OCI-LY7 (cell line): ENCODE measurements around the gene CLSTN2. TPM values are rescaled to one million over a fixed set of nuclear protein-coding genes. Genes with fewer than 3 reads are reported as not detected.

Experiments used
- BruUV-seq: library from RNA; stranded (reverse); fragments of 400-500 nt; replicated peaks from 2 replicates; lab custom pipeline; 2021; lab: Mats Ljungman, UMichigan
- CTCF ChIA-PET: fragments of 300-600 bp; sonication (Branson Sonifier 250); formaldehyde crosslinking; loops from one replicate; lab custom pipeline; 2022; ENCODE audit warnings: antibody characterized with exemption; ENCODE audit not compliant: unreplicated experiment; lab: Charles Lee
- POLR2A ChIA-PET: fragments of 300-600 bp; sonication (Branson Sonifier 250); formaldehyde crosslinking; loops from one replicate; lab custom pipeline; 2022; ENCODE audit warnings: antibody characterized with exemption; lab: Charles Lee
- DNase-seq: peaks from one replicate; pipeline ENCODE4 v3.0.0-alpha.2; 2015; ENCODE audit warnings: low spot score
- H2AFZ ChIP-seq: fragments of 200-600 bp; sonication (generic), shearing (Covaris generic); 2 replicates; pipeline ENCODE4 v1.6.1; 2014; ENCODE audit warnings: mild to moderate bottlenecking, antibody characterized with exemption, low read length, moderate library complexity
- H3K27ac ChIP-seq: fragments of 200-600 bp; sonication (generic); 2 replicates; pipeline ENCODE4 v1.5.1; 2014; ENCODE audit warnings: mixed run types, low read depth, mild to moderate bottlenecking, moderate library complexity, low read length, inconsistent platforms; ENCODE audit not compliant: poor library complexity, severe bottlenecking
- H3K36me3 ChIP-seq: fragments of 200-600 bp; sonication (generic); 2 replicates; pipeline ENCODE4 v1.6.1; 2014; ENCODE audit warnings: mild to moderate bottlenecking, antibody characterized with exemption, low read length, moderate library complexity, mixed read lengths; ENCODE audit not compliant: insufficient read depth
- H3K4me1 ChIP-seq: fragments of 200-600 bp; sonication (generic); 2 replicates; pipeline ENCODE4 v1.5.1; 2014; ENCODE audit warnings: mild to moderate bottlenecking, low read length; ENCODE audit not compliant: insufficient read depth, poor library complexity, severe bottlenecking
- H3K4me2 ChIP-seq: fragments of 200-600 bp; sonication (generic); 2 replicates; pipeline ENCODE4 v1.6.1; 2014; ENCODE audit warnings: mild to moderate bottlenecking, low read length
- H3K4me3 ChIP-seq: fragments of 200-600 bp; sonication (generic); 2 replicates; pipeline ENCODE4 v1.5.1; 2014; ENCODE audit warnings: mild to moderate bottlenecking, low read depth, low read length; ENCODE audit not compliant: poor library complexity, severe bottlenecking
- H3K79me2 ChIP-seq: fragments of 200-600 bp; sonication (generic); 2 replicates; pipeline ENCODE4 v1.6.1; 2016; ENCODE audit warnings: low read depth, mild to moderate bottlenecking, low read length, moderate library complexity, mixed read lengths; ENCODE audit not compliant: insufficient read depth
- H3K9me2 ChIP-seq: fragments of 200-600 bp; sonication (generic); 2 replicates; pipeline ENCODE4 v1.6.1; 2016; ENCODE audit warnings: mild to moderate bottlenecking, low read length, mixed read lengths; ENCODE audit not compliant: insufficient read depth
- H3K9me3 ChIP-seq: fragments of 200-600 bp; sonication (generic); 2 replicates; pipeline ENCODE4 v1.6.1; 2014; ENCODE audit warnings: mild to moderate bottlenecking, mixed run types, low read length, mixed read lengths
- H4K20me1 ChIP-seq: fragments of 200-600 bp; sonication (generic); 2 replicates; pipeline ENCODE4 v1.6.1; 2014; ENCODE audit warnings: mild to moderate bottlenecking, antibody characterized with exemption, low read length, moderate library complexity, mixed read lengths; ENCODE audit not compliant: insufficient read depth
- CTCF ChIP-seq: fragments of 200-600 bp; sonication (generic); conservative IDR thresholded peaks from 2 replicates; pipeline ENCODE4 v1.5.1; 2014; ENCODE audit warnings: mild to moderate bottlenecking, antibody characterized with exemption, low read length, moderate library complexity, mixed read lengths
- EZH2phosphoT487 ChIP-seq: fragments of 200-600 bp; sonication (generic); IDR thresholded peaks from 2 replicates; pipeline ENCODE4 v1.6.1; 2018; ENCODE audit warnings: low read depth, borderline replicate concordance, mild to moderate bottlenecking, mixed run types, antibody characterized with exemption, low read length, moderate library complexity, mixed read lengths
- intact Hi-C: fragments of 100-400 bp; cut with micrococcal nuclease; formaldehyde crosslinking; loops from one replicate; pipeline ENCODE4 v1.10.0; 2022; ENCODE audit not compliant: unreplicated experiment
- total RNA-seq, 2 experiments: library from RNA; depleted of rRNA in 1 of 2; stranded (reverse); fragments of >200 nt in 1 of 2; shearing (Covaris generic) in 1 of 2; gene quantifications; 2 replicates each; pipeline ENCODE4 v1.2.3, GENCODE V29; 2014 to 2022

CLSTN2 gene
- total RNA-seq, 2 experiments from 2014 or later = not detected

GRCh38 chr3:140096037-140096436 lies 161.1 kb downstream of the CLSTN2 start:
- intact Hi-C loops = no loop called here
- TF ChIP-seq CTCF = no peak
- no peak for TF ChIP-seq EZH2phosphoT487
- Histone ChIP-seq H3K9me3 (no peaks in the 10 kb centered on the region), H3K4me1 (no peaks in the 10 kb centered on the region), H2AFZ (no peak overlapping the region), H4K20me1 (no peaks in the 10 kb centered on the region), H3K9me2 (no peaks in the 10 kb centered on the region), H3K36me3 (no peaks in the 10 kb centered on the region), H3K4me3 (no peak overlapping the region), H3K27ac (no peak overlapping the region), H3K4me2 (no peak overlapping the region), H3K79me2 (no peaks in the 10 kb centered on the region)
- no peak for DNase-seq
- BruUV-seq = no TSS peak
- POLR2A ChIA-PET = interaction anchor here (0.6 to 1.2 kb wide), 2 partner anchors 9 to 570 kb away, joined by 3 read pairs; no protein-coding TSS in a partner anchor
- CTCF ChIA-PET = interaction anchor here (0.5 kb wide), 1 partner anchor 565 kb away, joined by 3 read pairs; no protein-coding TSS in a partner anchor

- H3K36me3 ChIP-seq = no peaks in the 10 kb centered on the region
- no peak overlapping the region for H3K4me3 ChIP-seq
- no peak for DNase-seq
- no peaks in the 10 kb centered on the region for H3K9me3 ChIP-seq
- no peaks in the 10 kb centered on the region for H3K4me1 ChIP-seq
- H3K9me2 ChIP-seq = no peaks in the 10 kb centered on the region
- ChIA-PET CTCF (no interaction called here), POLR2A (interaction anchor here (0.9 kb wide), 1 partner anchor 9 kb away, joined by 4 read pairs; no protein-coding TSS in a partner anchor)
- no peak overlapping the region for H2AFZ ChIP-seq
- no peak for TF ChIP-seq EZH2phosphoT487
- no peak for TF ChIP-seq CTCF
- no peaks in the 10 kb centered on the region for H3K79me2 ChIP-seq
- no peak overlapping the region for H3K4me2 ChIP-seq
- no TSS peak for BruUV-seq
- H4K20me1 ChIP-seq = no peaks in the 10 kb centered on the region
- no peak overlapping the region for H3K27ac ChIP-seq
- intact Hi-C loops = no loop called here
These were observed 163.1 kb downstream of the CLSTN2 start for GRCh38 chr3:140097874-140098635.

GRCh38 chr3:140100479-140100878 lies 165.5 kb downstream of the CLSTN2 start:
- ChIA-PET POLR2A (interaction anchor here (1.0 kb wide), 1 partner anchor 36 kb away, joined by 3 read pairs; no protein-coding TSS in a partner anchor), CTCF (no interaction called here)
- Histone ChIP-seq H3K36me3 (no peaks in the 10 kb centered on the region), H3K9me3 (no peaks in the 10 kb centered on the region), H3K79me2 (no peaks in the 10 kb centered on the region), H3K4me2 (no peak overlapping the region), H3K4me3 (no peak overlapping the region), H2AFZ (no peak overlapping the region), H3K9me2 (no peaks in the 10 kb centered on the region), H3K4me1 (no peaks in the 10 kb centered on the region), H4K20me1 (no peaks in the 10 kb centered on the region), H3K27ac (no peak overlapping the region)
- TF ChIP-seq CTCF = no peak
- TF ChIP-seq EZH2phosphoT487 = no peak
- no peak for DNase-seq
- no TSS peak for BruUV-seq
- intact Hi-C loops = no loop called here
